HepG2 (cell line): ENCODE measurements around the gene ASIC2. TPM values are rescaled to one million over a fixed set of nuclear protein-coding genes. Genes with fewer than 3 reads are reported as not detected.

Source experiments
- ATAC-seq: fragments of 200-7000 bp; cut with Tn5 transposase; 3 replicates; pipeline ENCODE4 v1.9.1; 2020; ENCODE audit warnings: mild to moderate bottlenecking, moderate library complexity
- BruUV-seq: library from RNA; stranded (reverse); fragments of 400-500 nt; replicated peaks from 2 replicates; lab custom pipeline; 2021; lab: Mats Ljungman, UMichigan
- CTCF ChIA-PET: fragments of 300-600 bp; formaldehyde crosslinking; extraction: SDS; loops from one replicate; lab custom pipeline; 2021; ENCODE audit warnings: low total read pairs, inconsistent platforms, low intra/inter-chr PET ratio; lab: Yijun Ruan, JAX
- POLR2A ChIA-PET: fragments of 350-600 bp; sonication (Branson Sonifier 250); formaldehyde crosslinking; loops from one replicate; lab custom pipeline; 2020; ENCODE audit warnings: antibody characterized with exemption, inconsistent platforms; lab: Yijun Ruan, JAX
- DNase-seq: peaks from one replicate; pipeline ENCODE4 v3.0.0-alpha.2; 2015; ENCODE audit warnings: low spot score
- FAIRE-seq: peaks from 3 replicates; lab custom pipeline; 2011; peaks lifted over from hg19 to GRCh38; lab: Jason Lieb, UNC
- H2AFZ ChIP-seq: one replicate; pipeline ENCODE4 v1.6.1; 2011; ENCODE audit warnings: low read length, inconsistent platforms
- H3K27ac ChIP-seq: fragments of 300-600 bp; 3 replicates; pipeline ENCODE4 v1.8.0; 2011; ENCODE audit warnings: mixed run types, mild to moderate bottlenecking, mixed read lengths, low read length, inconsistent platforms; ENCODE audit not compliant: insufficient read depth; ENCODE audit errors: extremely low read length
- H3K27me3 ChIP-seq, 2 experiments: fragments of 200-600 bp in 1 of 2; 2 replicates in 1 of 2; 3 replicates in 1 of 2; pipeline versions ENCODE4 v1.6.0 to v1.8.0; 2011; ENCODE audit warnings: low read length in 2 of 2, mild to moderate bottlenecking in 2 of 2, moderate library complexity in 2 of 2, inconsistent platforms in 1 of 2; ENCODE audit not compliant: insufficient read depth in 2 of 2, control insufficient read depth in 1 of 2
- H3K36me3 ChIP-seq, 2 experiments: fragments of 200-600 bp in 1 of 2; replicated peaks in 1 of 2; 2 replicates in 1 of 2; 3 replicates in 1 of 2; pipeline versions ENCODE4 v1.5.1 to v1.8.0; 2011; ENCODE audit warnings: low read length in 2 of 2, inconsistent platforms in 1 of 2; ENCODE audit not compliant: insufficient read depth in 2 of 2, control insufficient read depth in 1 of 2
- H3K4me1 ChIP-seq: 2 replicates; pipeline ENCODE4 v1.5.1; 2012; ENCODE audit warnings: low read length, inconsistent platforms; ENCODE audit not compliant: insufficient read depth
- H3K4me2 ChIP-seq: 2 replicates; pipeline ENCODE4 v1.6.0; 2011; ENCODE audit warnings: low read depth, low read length, inconsistent platforms
- H3K4me3 ChIP-seq, 3 experiments: fragments of 200-600 bp in 1 of 3; sonication (generic), shearing (Covaris generic) in 1 of 3; replicated peaks in 1 of 3; 2 replicates each; pipeline ENCODE4 v1.5.1; 2011 to 2016; ENCODE audit warnings: low read length in 3 of 3, inconsistent platforms in 2 of 3, low read depth in 2 of 3, mild to moderate bottlenecking in 2 of 3, control low read depth in 1 of 3, mixed read lengths in 1 of 3; ENCODE audit not compliant: insufficient read depth in 1 of 3
- H3K79me2 ChIP-seq: one replicate; pipeline ENCODE4 v1.6.1; 2011; ENCODE audit warnings: low read length, inconsistent platforms; ENCODE audit not compliant: insufficient read depth
- H3K9ac ChIP-seq: 2 replicates; pipeline ENCODE4 v1.6.0; 2011; ENCODE audit warnings: mild to moderate bottlenecking, low read depth, low read length, inconsistent platforms; ENCODE audit not compliant: insufficient read depth
- H3K9me3 ChIP-seq: 2 replicates; pipeline ENCODE4 v1.5.1; 2012; ENCODE audit warnings: mild to moderate bottlenecking, low read length
- H4K20me1 ChIP-seq: 2 replicates; pipeline ENCODE4 v1.6.0; 2011; ENCODE audit warnings: inconsistent platforms, mild to moderate bottlenecking, low read length, moderate library complexity; ENCODE audit not compliant: insufficient read depth
- CTCF ChIP-seq: sonication (generic); formaldehyde crosslinking; IDR thresholded peaks from 2 replicates; pipeline ENCODE4 v1.5.0; 2020; ENCODE audit warnings: mild to moderate bottlenecking, missing genetic modification reagents, moderate library complexity
- FUBP1 ChIP-seq: sonication (generic); formaldehyde crosslinking; IDR thresholded peaks from 2 replicates; pipeline ENCODE4 v1.5.1; 2020; ENCODE audit warnings: missing genetic modification reagents, mild to moderate bottlenecking, borderline replicate concordance
- MBD4 ChIP-seq: IDR thresholded peaks from 2 replicates; pipeline ENCODE4 v1.6.1; 2012; ENCODE audit warnings: low read length, inconsistent platforms, borderline replicate concordance
- NCOA5 ChIP-seq: sonication (generic); formaldehyde crosslinking; IDR thresholded peaks from 2 replicates; pipeline ENCODE4 v1.4.0; 2020; ENCODE audit warnings: missing genetic modification reagents
- RBM22 ChIP-seq: fragments of 200-400 bp; formaldehyde crosslinking; optimal IDR thresholded peaks from 2 replicates; pipeline ENCODE3; 2017; ENCODE audit warnings: mild to moderate bottlenecking, low read length, moderate library complexity
- SIX1 ChIP-seq: sonication (generic); formaldehyde crosslinking; IDR thresholded peaks from 2 replicates; pipeline ENCODE4 v1.4.0; 2020; ENCODE audit warnings: missing genetic modification reagents, borderline replicate concordance
- ZBTB40 ChIP-seq, 2 experiments: fragments of 450-650 bp in 1 of 2; sonication (generic) in 1 of 2; formaldehyde crosslinking in 1 of 2; IDR thresholded peaks; 2 replicates each; pipeline versions ENCODE4 v1.6.1 to v1.8.0; 2016 to 2022; ENCODE audit warnings: antibody characterized with exemption in 1 of 2, mild to moderate bottlenecking in 1 of 2, missing genetic modification reagents in 1 of 2
- ZNF225 ChIP-seq: sonication (generic); formaldehyde crosslinking; IDR thresholded peaks from 2 replicates; pipeline ENCODE4 v1.4.0; 2020; ENCODE audit warnings: mild to moderate bottlenecking, missing genetic modification reagents
- ZNF770 ChIP-seq: sonication (generic); formaldehyde crosslinking; IDR thresholded peaks from 2 replicates; pipeline ENCODE4 v1.5.0; 2020; ENCODE audit warnings: mild to moderate bottlenecking, missing genetic modification reagents
- in situ Hi-C: cut with HindIII; loops from 2 replicates; pipeline ENCODE4 v1.10.0; 2017; ENCODE audit warnings: low pct_unique_long_range_greater_than_20kb; ENCODE audit not compliant: extremely low pct_ligation_motif_present
- intact Hi-C: fragments of 100-400 bp; cut with micrococcal nuclease; formaldehyde crosslinking; loops from one replicate; pipeline ENCODE4 v1.10.0; 2022; ENCODE audit not compliant: unreplicated experiment
- polyA plus RNA-seq, 8 experiments: library from polyadenylated mRNA; depleted of rRNA in 3 of 8; stranded (reverse) in 7 of 8; unstranded in 1 of 8; fragments of >200 nt; fragmentation: Illumina TruSeq in 4 of 8; extraction: Trizol in 4 of 8; gene quantifications; 2 replicates each; pipeline versions ENCODE4 v1.2.1 to v1.2.3, GENCODE V29; 2011 to 2016; ENCODE audit warnings: low read depth in 4 of 8, missing spikeins in 1 of 8, mixed read lengths in 1 of 8; ENCODE audit not compliant: insufficient read depth in 1 of 8
- total RNA-seq, 5 experiments: library from RNA; depleted of rRNA; stranded (reverse); fragments of >200 nt; fragmentation: Illumina TruSeq; extraction: Trizol; gene quantifications; 2 replicates each; pipeline ENCODE4 v1.2.3, GENCODE V29; 2016; ENCODE audit warnings: low read depth in 1 of 5

The ASIC2 gene
- total and polyA plus RNA-seq, 2 of the 13 experiments (the other 11 are each of a cell fraction or from before 2014, with no cell fraction given) = not detected

DNA sequence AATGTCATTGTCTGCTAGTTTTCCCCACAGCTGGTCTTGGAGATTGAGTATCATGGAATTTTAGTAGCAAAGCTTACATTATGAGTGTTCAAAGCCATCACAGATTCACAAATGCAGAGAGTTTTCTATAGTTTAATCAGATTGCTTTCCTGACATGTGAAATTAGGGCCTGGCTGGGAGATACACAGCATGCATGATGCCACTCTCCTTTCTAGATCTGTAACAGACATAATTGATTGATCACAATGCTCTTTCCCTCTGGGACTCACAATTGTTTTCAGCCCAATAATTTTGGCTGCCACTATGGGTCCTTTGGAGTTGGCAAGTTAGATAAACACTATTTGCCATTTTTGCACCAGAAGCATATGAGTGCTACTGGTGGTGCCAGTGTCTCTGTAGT is 168.9 kb downstream of the ASIC2 start:
- no peak overlapping the region for H3K4me2 ChIP-seq
- ChIA-PET POLR2A (no interaction called here), CTCF (no interaction called here)
- no peaks in the 10 kb centered on the region for H3K36me3 ChIP-seq
- DNase-seq (no peak), ATAC-seq (no peak), FAIRE-seq (no peak)
- no peak overlapping the region for H3K27ac ChIP-seq
- no peak overlapping the region for H3K9ac ChIP-seq
- no peaks in the 10 kb centered on the region for H3K4me1 ChIP-seq
- H2AFZ ChIP-seq = no peak overlapping the region
- peaks cover 0 to 11% of the 10 kb centered on the region in 2 experiments; a peak in 2 of 5 replicates for H3K27me3 ChIP-seq
- intact Hi-C loops (no loop called here), in situ Hi-C loops (no loop called here)
- H4K20me1 ChIP-seq = no peaks in the 10 kb centered on the region
- no peaks in the 10 kb centered on the region for H3K79me2 ChIP-seq
- H3K4me3 ChIP-seq = no peak overlapping the region
- no TSS peak for BruUV-seq
- no peaks in the 10 kb centered on the region for H3K9me3 ChIP-seq
- TF ChIP-seq NCOA5 (CRISPR knock-in tag) (no peak), FUBP1 (CRISPR knock-in tag) (no peak), CTCF (CRISPR knock-in tag) (no peak), ZBTB40 (IDR thresholded peaks at IDR 0.05) (no peak), ZBTB40 (CRISPR knock-in tag; IDR thresholded peaks at IDR 0.05) (no peak), MBD4 (no peak), RBM22 (no peak), ZNF770 (CRISPR knock-in tag) (no peak), SIX1 (CRISPR knock-in tag) (no peak), ZNF225 (CRISPR knock-in tag) (no peak)
